Measurements from ENCODE around the gene S1PR3.

GRCh38 chr9:88998911-88999310, 7.6 kb downstream of the S1PR3 start:
- TF ChIP-seq, protein P1, sequence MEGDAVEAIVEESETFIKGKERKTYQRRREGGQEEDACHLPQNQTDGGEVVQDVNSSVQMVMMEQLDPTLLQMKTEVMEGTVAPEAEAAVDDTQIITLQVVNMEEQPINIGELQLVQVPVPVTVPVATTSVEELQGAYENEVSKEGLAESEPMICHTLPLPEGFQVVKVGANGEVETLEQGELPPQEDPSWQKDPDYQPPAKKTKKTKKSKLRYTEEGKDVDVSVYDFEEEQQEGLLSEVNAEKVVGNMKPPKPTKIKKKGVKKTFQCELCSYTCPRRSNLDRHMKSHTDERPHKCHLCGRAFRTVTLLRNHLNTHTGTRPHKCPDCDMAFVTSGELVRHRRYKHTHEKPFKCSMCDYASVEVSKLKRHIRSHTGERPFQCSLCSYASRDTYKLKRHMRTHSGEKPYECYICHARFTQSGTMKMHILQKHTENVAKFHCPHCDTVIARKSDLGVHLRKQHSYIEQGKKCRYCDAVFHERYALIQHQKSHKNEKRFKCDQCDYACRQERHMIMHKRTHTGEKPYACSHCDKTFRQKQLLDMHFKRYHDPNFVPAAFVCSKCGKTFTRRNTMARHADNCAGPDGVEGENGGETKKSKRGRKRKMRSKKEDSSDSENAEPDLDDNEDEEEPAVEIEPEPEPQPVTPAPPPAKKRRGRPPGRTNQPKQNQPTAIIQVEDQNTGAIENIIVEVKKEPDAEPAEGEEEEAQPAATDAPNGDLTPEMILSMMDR (IDR thresholded peaks at IDR 0.05) = no peak
- TF ChIP-seq EP300 (IDR thresholded peaks at IDR 0.05) = peak; percentile 70

Measured in ovary (tissue), 3 donors.